GM03348 (cell line): ENCODE data around the gene MLC1.
A peak's percentile ranks its signal among the peaks of the same experiment; 100 is the strongest.

Source experiments
- DNase-seq: peaks from one replicate; pipeline ENCODE4 v3.0.0; 2012; ENCODE audit warnings: low spot score

Gene MLC1

DNA sequence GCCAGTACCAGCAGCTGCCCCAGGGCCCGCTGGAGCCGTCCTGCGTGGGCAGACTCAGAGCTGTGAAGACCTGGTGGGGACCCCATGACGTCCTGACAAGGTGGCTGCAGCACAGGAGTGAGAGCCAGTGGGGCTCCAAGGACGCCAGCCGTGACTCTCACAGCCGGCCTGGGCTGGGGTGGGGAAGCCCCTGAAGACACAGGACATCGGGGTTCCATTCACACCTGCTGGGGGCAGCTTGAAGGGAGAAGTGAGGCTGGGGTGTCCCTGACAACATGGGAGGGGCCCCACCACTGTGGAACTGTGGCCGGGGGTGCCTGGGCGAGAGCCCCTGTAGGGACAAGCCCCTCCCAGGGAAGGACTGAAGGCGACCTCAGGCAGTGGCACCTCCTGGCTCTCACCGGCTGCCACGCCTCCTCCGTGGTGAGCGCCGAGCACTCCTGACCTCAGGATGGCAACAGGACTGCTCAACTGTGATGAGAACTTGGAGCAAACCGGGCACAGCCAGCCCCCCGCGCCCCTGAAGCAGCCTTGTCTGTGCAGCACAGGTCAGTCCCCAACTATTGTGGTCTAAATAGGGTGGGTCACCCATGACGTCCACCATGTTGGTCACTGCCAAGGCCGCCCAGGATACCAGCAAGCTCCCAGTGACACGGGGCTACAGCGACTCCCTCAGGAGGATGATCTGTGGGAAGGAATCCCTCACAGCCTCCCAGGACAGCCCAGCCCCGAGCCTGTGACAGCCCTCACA is 49.9 kb downstream of the MLC1 start:
- DNase-seq, result peak; percentile 4

DNA sequence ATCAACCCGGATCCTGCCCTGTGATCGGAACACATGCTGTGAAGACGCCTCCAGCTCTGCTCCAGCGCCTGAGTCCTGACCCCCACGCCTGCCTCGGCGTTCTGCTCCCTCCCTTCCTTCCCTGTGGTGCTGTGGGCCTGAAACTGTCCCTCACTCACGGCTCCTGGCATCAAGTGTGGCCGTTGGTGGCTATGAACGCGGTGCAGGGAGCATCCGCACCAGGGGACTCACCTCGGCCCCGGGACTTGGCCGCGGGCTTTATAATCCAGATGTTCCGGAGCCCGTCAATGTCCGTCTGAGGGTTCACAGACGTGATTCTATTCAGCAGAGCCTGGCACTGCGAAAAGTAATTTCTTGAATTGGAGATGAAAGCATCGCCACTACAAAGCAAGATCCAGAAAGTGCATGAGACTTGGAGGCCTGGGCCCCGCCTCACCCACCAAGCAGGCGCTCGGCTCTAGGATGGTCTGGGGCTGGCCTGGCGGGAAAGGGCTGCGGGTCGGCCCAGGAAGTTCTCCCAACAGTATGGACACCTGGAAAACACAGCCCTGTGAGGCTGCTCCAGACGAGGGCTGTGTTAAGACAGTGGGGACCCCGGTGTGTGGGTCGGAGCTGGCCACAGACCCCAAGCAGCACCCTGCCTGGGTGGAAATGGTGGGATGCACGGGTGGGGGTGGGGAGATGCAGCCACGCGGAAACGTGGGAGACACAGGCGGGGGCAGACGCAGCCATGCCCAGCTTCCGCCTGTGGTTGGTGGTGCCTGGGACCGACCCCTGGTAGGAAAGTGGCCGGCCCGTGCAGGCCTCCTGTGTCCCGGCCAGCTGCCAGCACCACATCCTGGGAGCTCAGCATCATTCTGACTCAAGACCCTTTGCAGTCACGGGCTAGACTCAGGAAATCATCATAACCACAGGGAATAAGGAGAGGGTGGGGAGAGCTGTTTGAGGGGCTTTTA is 50.8 kb downstream of the MLC1 start:
- peak; percentile 4 for DNase-seq

DNA sequence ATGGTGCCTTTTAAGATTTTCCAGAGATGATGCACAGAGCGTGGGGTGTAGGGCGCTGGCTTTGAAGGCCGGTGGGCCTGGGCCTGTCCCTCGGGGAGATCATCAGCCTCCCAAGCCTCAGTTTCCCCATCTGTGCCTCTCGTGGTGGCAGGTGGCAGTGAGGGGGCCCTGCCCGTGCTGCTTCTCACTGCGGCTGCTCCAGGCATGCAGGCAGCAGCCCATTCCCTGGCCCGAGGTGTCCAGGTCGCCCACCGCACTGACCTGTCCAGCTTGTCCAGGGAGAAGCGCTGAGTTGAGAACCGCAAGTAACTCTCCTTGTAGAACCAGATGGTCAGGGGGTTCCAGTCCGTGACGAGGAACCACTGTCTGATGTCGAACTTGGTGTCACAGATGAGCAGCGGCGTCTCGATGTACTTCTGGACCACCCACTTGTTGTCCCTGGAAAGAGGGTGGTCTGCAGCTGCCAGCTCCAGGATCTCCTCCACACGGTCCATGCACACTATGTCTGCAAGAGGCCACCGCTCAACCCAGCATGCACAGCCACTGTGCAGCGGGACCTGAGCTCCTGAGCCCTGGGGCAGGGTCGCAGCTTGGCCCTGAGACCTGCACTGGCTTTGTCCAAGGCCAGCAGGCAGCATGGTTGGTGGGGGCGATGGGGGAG is 52.2 kb downstream of the MLC1 start:
- DNase-seq, result peak; percentile 4

DNA sequence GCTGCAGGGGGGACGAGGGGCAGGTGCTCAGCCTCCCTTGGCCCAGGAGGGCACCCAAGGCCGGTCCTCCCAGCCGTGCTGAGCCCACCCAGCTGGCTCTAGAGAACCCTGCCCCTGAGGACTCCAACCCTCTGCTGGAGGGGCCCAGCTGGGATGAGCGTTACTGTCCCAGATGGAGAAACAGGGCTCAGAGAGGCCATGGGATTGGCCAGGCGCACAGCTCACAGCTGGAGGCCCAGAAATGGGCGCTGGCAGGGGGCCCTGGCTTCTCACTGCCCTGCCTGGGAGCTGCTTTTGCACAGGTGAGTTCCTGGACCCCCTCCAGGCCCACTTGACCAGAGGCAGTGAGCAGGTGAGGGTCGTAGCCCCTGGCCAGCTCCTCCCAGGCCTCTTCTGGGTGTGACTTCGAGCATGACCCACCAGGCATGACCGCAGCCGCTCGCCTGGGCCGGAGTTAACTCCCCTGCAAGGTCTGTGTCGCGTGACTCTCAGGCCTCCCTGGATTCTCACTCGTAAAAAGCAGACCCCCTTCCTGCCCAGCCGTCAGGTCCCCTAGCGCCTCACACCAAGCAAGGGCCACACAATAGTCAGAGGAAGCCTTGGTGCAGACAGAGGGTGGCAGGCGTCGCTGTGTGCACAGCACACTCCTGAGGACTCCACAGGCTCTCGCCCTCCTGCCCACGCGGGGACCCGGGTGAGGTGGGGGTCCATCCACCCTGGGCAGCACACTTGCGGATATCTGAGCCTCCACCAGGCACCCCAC is 52.9 kb downstream of the MLC1 start:
- peak; percentile 7 for DNase-seq

DNA sequence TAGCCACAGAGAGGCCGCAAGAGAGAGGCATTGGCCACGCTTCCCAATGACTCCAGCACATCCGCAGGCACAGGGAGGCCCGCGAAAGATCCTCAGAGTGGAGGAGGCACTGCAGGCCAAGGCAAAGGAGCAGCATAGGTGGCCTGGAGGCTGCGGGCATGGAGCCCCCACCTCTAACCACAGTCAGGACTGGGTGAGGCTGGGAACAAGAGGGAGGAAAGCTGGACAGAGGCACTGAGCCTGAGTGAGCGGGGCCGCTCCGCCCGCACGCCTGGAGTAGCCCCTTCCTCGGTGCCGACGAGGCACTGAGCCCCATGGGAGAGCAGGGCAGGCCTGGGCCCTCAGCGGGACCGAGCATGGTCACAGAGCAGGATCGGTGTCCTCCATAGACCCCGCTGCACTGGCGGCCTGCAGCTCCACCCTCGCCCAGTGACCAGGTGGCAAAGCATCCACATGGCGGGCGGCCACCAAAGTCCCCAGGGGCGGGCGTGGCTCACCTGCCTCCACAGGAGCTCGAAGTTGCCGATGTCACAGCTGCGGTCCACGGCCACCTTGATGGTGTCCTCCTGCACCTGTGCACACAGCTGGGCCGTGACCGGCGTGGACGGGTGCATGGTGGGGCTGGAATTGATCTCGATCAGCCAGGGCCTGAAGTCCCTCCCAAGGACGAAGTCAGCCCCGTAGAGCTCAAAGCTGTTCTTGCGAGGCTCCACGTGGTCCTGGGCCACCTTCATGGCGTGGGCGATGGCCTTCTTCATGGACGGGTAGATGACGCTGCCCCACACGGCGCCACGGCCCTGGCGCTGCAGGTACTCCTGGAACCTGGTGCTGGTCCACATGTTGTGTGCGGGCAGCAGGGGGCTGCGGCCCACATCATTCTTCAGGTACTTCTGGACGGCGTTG is 53.8 kb downstream of the MLC1 start:
- peak; percentile 11 for DNase-seq

DNA sequence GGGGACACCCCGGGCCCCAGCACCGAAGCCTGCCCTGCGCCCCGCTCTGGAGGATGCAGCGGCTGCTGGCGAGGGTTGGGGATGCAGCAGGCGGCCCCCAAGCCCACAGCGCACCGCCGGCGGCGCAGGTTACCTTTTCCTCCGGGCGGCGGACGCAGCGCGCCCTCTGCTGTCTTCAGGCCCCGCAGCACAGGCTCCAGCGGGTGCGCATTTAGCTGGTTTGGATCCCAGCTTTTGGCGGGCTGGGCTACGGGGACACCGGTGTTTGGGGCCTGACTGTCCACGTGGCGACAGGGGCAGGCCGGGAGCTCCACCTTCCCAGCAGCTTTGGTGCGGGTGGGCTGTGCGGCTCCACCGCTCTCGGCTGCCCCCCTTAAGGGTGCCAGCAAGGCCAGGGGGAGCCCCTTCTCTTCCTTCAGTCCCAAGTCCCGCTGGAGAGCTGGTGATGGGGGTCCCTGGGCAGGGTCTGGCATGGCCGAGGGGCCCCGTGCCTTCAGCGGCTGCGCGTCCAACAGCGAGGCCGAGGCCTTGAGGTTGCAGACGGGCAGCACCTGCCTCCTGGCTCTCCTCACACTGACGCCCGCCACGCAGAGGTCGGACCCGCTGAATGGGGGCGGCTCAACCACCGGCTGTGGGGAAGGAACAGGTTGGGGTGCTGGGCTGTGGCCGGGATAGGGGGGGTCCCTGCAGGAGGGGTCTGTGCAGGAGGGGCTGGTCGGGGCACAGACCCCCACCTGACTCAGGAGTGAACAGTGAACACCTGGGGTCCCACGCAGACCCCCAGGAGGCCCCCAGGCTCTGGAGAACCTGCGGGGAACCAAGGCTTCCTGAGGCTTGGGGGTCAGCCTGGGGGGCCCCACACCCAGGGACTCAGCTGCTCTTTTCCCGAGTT is 54.7 kb downstream of the MLC1 start:
- peak; percentile 92 for DNase-seq

DNA sequence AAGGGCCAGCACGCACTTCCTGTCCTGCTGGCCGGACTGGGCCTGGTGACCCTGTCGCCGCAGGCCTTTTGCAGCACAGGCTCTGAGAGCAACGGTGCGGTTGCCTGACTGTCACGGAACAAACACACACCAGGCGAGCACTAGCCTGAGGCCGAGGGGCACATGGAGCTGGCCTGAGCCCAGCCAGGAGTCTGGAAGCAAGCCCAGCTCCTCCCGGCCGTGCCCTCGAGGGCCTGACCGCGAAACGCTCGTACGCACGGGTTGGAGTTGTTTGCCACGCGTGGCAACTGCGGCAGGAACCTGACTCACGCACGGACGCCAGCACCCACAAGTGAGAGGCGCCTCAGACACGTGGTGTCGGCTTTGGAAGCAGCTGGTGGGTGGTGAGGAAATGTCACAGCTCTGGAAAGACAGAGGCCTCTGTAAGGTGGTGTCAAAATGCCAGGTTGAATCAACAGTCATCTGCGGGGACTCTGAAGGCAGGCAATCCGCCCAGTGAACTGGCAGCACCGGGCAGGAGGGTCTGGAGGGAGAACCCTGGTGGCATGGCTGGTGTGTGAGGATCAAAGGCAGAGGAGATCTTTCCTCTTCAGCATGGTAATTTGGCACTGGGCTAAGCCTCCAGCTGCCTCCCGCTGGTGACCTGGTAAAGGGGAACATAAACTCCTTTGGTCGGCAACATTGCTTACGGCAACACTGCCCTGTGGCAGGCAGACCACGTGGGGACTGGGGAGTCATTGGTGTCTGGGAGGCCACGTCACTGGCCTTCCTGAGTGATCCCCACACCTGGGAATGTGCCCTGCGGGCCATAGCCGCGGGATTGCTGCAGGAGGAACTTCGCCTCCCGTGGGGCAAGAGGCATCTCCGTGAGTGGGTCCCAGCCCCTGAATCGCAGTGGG is 57.3 kb downstream of the MLC1 start:
- DNase-seq, result peak; percentile 10

DNA sequence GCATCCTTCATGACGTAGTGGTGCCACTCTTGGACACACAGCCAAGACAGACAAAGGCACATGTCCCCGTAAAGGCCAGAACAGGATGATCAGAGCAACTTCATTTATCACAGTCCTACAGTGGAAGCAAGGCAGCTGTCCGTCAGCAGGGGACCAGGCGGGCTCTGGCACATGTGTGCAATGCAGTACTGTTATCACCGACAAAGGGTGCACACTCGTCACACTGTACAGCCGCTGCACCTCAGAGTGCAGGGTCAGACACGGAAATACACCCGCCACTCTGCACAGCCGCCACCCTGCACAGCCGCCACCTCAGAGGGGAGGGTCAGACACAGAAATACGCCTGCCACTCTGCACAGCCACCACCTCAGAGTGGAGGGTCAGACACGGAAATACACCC is 59.2 kb downstream of the MLC1 start:
- no peak for DNase-seq

DNA sequence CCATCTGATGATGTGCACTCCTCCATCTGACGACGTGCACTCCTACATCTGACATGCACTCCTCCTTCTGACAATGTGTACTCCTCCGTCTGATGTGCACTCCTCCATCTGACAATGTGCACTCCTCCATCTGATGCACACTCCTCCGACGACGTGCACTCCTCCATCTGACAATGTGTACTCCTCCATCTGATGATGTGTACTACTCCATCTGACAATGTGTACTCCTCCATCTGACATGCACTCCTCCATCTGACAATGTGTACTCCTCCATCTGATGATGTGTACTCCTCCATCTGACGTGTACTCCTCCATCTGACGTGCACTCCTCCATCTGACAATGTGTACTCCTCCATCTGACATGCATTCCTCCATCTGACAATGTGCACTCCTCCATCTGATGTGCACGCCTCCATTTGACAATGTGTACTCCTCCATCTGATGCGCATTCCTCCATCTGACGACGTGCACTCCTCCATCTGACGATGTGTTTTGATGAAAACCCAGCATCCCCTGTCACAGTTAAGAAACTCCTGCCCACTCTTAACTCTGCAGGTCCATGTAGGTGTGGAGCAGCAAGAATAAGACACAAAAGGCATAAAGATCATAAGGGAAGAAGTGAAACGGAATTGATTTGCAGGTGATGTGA is 62.9 kb downstream of the MLC1 start:
- DNase-seq, result no peak

DNA sequence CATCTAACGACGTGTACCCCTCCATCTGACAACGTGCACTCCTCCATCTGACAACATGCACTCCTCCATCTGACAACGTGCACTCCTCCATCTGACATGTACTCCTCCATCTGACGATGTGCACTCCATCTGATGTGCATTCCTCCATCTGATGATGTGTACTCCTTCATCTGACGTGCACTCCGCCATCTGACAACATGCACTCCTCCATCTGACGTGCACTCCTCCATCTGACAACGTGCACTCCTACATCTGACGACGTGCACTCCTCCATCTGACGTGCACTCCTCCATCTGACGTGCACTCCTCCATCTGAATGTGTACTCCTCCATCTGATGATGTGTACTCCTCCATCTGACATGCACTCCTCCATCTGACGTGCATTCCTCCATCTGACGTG is 64.6 kb downstream of the MLC1 start:
- DNase-seq, result no peak

DNA sequence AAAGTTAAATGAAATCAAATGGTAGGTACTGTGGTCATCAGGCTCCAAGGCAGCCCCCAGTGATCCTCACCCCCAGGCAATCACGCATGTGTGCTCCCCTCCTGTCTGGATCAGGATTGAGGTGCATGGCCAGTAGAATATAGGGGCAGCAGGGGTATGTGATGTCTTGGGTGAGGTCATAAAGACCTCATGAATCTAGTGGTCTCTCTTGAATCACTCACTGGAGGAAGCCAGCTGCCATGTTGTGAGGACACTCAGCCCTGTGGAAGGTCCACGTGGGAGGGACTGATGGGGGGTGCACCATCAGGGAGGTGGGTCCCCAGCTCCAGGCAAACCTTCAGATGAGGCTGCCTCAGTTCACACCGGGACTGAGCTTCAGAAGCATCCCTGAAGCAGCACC is 65.9 kb downstream of the MLC1 start:
- DNase-seq, result no peak

DNA sequence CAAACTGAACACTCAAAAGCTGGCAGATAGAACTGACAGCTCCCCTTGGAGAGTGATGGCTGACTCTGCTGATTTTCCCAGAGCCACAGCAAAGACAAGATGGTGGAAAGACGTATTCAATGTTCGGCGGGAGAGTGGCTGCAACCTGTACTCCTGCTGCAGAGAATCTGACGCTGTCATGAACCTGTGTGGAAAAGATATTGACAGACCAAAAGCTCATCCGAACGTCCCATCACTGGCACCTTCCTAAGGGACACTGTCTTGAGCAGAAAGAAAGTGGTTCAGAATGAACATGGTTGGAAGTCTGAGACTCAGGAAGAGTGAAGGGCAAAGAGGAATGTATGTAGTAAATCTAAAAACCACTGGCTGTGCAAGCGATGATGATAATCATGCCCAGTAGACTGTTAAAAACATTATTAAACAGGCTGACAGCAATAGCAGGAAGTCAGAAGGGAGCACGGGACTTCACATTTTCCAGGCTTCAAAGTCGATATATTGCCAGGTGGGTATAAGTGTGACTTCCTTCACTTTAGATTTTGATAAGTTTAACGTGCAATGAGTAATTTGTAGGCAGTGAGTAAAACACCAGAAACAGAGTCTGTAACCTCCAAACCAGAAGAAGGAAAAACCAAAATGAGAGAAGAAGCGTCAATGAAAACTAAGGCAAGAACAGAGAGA is 66.5 kb downstream of the MLC1 start:
- no peak for DNase-seq

DNA sequence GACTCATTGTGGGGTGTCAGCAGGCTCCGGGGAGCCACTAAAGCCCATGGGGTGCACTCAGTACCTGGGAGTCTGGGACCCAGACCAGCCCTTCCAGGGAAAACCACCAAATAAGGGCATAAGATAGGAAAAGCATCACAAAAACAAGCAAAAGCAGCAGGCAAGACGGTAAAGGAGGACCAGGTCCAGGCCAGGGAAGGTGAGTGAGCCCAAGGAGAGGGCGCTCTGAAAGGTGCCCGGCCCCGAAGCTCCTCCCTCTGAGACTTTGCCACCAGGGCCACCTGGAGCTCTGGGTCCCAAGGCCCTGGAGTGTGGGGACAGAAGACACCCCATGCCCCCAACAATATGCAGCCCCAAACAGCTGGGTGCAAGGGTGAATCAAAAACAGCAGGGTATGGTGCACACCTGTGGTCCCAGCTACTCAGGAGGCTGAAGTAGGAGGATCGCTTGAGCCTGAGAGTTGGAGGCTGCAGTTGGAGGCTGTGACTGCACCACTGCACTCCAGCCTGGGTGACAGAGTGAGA is 67.5 kb downstream of the MLC1 start:
- no peak for DNase-seq

DNA sequence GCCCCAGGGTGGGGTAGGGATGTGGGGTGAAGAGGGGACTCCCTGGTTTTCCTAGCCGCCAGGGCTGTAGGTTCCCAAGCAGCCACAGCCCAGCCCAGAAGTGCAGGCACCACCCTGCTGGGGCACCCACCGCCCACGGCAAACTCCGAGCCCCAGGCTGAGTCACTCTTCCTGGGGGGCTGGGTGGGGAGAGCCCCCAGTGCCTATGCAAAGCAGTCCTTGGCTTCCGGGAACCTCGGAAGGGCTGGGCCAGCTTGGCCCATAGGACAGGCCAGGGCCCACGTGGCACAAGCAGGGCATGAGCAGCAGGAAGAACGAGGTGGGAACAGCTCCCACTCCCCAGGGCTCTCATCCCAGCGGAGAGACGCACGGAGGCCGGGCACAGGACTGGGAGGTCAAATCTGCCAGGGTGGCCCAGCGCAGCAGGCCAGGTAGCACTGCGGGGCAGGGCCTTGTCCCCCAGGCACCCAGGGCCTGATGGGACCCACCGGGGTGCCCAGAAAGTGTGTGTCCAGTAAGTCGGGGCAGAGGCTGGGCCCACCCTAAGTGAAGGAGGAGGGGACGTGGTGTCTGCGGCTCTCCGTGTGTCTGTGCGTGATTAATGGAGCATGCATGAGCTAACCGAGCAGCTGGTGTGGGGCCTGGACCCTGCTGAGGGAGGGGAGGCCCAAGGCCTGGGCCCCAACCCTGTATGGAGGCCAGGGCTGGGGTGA is 68.1 kb downstream of the MLC1 start:
- no peak for DNase-seq

DNA sequence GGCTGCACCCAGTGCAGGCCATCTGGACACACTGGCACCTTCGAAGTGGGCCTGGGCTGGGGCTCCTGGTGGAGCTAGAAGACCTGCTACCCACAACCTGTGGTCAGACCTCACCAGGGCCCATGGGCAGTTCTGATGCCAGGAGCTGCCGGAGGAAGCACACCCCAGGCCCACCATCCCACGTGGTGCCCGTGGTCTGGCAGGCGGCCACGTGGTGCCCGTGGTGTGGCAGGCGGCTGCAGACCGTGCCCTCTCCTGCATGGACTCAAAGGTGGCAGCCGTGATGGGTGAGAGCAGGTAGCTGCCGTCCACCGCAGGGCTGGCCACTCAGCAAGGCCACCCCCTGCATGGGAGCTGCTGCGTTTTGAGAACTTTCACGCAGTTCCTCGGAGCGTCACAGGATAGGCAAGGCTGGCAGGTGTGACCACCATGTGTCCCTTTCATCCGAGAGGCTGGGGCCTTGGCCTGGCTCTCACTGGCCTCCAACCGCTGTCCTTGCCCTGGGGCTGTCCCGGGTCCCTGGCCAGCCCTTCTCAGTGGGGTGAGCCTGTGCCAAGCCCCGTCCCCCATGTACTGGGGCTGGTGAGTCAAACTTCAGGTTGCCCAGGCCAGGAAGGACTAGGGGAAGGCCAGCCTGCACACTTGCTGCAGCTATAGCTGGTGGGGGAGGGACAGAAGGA is 68.8 kb downstream of the MLC1 start:
- DNase-seq, result no peak
